Sigmoid colon (tissue), 7 donors: Measurements from ENCODE around the gene BORCS6. TPM values are rescaled to one million over a fixed set of nuclear protein-coding genes. Genes with fewer than 3 reads are reported as not detected.
"Not testable (repeated sequence)": the region's sequence is repeated elsewhere in the genome, so short reads cannot be mapped to it uniquely, and the experiment has no call there.

Source experiments
- DNase-seq: peaks from one replicate; pipeline ENCODE4 v3.0.0-alpha.2; 2019
- H3K27ac ChIP-seq, 4 donors: fragments of 200-600 bp; sonication (generic); one replicate each; pipeline ENCODE4 v1.5.1; 2016 to 2019; ENCODE audit warnings: mild to moderate bottlenecking in 1 of 4
- H3K27me3 ChIP-seq, 3 donors: fragments of 200-600 bp; sonication (generic); one replicate each; pipeline ENCODE4 v1.5.1; 2019; ENCODE audit warnings: mild to moderate bottlenecking in 1 of 3
- H3K36me3 ChIP-seq, 4 donors: fragments of 200-600 bp; sonication (generic); one replicate each; pipeline ENCODE4 v1.5.1; 2016 to 2019
- H3K4me1 ChIP-seq, 4 donors: fragments of 200-600 bp; sonication (generic); one replicate each; pipeline ENCODE4 v1.5.1; 2017 to 2019
- H3K4me3 ChIP-seq, 4 donors: fragments of 200-600 bp; sonication (generic); one replicate each; pipeline ENCODE4 v1.5.1; 2017 to 2019; ENCODE audit warnings: mild to moderate bottlenecking in 2 of 4, moderate library complexity in 1 of 4
- H3K9me3 ChIP-seq, 4 donors: fragments of 200-600 bp in 3 of 4; sonication (generic) in 3 of 4; one replicate each; pipeline versions ENCODE4 v1.5.1 to v1.6.1; 2013 to 2019
- EP300 ChIP-seq, 4 donors: sonication (generic); formaldehyde crosslinking; IDR thresholded peaks; one replicate each; pipeline ENCODE4 v1.6.1; 2017; ENCODE audit warnings: antibody characterized with exemption in 4 of 4
- POLR2A ChIP-seq, 2 donors: fragments of 450-650 bp; IDR thresholded peaks; one replicate each; pipeline ENCODE4 v1.6.1; 2016; ENCODE audit warnings: antibody characterized with exemption in 2 of 2, mild to moderate bottlenecking in 2 of 2, moderate library complexity in 2 of 2
- POLR2AphosphoS5 ChIP-seq, 4 donors: sonication (generic); formaldehyde crosslinking; IDR thresholded peaks; one replicate each; pipeline ENCODE4 v1.6.1; 2017; ENCODE audit warnings: antibody characterized with exemption in 4 of 4
- WGBS, 2 donors: extraction: QIAGEN DNeasy Blood & Tissue Kit; methylation state at CpG; one replicate each; pipeline ENCODE4 v1.1.7; 2013; 5-methylcytosine and 5-hydroxymethylcytosine counted together
- intact Hi-C: fragments of 100-400 bp; cut with DNase I; formaldehyde crosslinking; loops from one replicate; pipeline ENCODE4 v1.15.1; 2023
- polyA plus RNA-seq, 3 donors: library from polyadenylated mRNA; stranded (reverse); fragments of 200-250 nt; gene quantifications; one replicate each; pipeline ENCODE4 v1.2.3, GENCODE V29; 2013
- total RNA-seq, 4 donors: library from RNA; depleted of rRNA; stranded (reverse); fragments of >200 nt; gene quantifications; one replicate each; pipeline ENCODE4 v1.1.0, GENCODE V29; 2016
- TF ChIP-seq, protein P1 (sequence below), 4 experiments: fragments of 450-650 bp in 3 of 4; fragments of 200-600 bp in 1 of 4; IDR thresholded peaks; one replicate each; pipeline ENCODE4 v1.5.1; 2016 to 2019; ENCODE audit warnings: antibody characterized with exemption in 4 of 4, mild to moderate bottlenecking in 3 of 4, moderate library complexity in 2 of 4
- donor health status: healthy with polysubstance abuse.
- donor health status: Bipolar disorder and iron deficiency.
- donor health status: healthy.

BORCS6 gene
- total and polyA plus RNA-seq, 7 donors = 7.7 to 17.7 (median 13.9) TPM

DNA sequence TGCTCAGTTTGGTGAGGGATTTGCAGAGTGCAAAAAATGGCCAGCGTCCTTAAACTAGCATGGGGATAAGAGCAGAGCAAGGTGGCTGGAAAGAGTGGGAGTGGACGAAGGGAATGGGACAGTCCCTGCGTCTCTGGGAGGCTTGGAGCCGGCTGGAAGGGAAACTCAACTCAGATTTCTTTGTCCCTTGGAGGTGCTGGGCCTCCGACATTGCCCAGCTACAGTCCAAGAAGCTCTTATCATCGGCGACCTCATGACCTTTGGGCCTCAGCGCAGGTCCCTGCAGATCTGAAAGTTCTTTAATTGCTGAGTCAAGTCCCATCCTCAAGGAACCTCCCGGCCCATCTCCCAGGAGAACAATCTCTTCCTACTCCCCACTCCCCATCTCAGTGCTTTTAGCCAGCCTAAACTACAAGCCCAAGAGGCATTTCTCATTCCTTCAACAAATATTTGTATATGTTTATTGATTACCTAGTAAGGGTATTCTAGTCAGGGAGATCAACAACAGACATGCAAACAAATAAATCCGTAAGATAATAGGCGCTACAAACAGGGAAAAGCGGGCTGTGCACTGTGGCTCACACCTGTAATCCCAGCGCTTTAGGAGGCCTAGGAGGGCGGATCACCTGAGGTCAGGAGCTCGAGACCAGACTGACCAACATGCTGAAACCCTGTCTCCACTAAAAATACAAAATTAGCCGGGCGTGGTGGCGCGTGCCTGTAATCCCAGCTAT, 12.8 kb downstream of the BORCS6 start:
- Histone ChIP-seq H3K9me3 (no peaks in the 10 kb centered on the region), H3K4me1 (peaks cover 0 to 37% (median 26%) of the 10 kb centered on the region in 4 donors), H3K36me3 (no peaks in the 10 kb centered on the region), H3K27me3 (no peaks in the 10 kb centered on the region), H3K27ac (peak overlapping the region; percentile 78 to 85 (median 84)), H3K4me3 (peak overlapping the region in 3 of 4 donors; percentile 51 to 63 (median 60))
- intact Hi-C loops = loop anchor here (5.0 kb wide), 1 partner anchor 55 kb away; the partner anchor contains the start of gene HES7
- 74 to 84% methylated on average over 19 of the region's 19 CpGs for WGBS, 2 donors
- DNase-seq = no peak
- TF ChIP-seq EP300 (IDR thresholded peaks at IDR 0.05) = no peak
- no peak for TF ChIP-seq POLR2AphosphoS5 (IDR thresholded peaks at IDR 0.05)

DNA sequence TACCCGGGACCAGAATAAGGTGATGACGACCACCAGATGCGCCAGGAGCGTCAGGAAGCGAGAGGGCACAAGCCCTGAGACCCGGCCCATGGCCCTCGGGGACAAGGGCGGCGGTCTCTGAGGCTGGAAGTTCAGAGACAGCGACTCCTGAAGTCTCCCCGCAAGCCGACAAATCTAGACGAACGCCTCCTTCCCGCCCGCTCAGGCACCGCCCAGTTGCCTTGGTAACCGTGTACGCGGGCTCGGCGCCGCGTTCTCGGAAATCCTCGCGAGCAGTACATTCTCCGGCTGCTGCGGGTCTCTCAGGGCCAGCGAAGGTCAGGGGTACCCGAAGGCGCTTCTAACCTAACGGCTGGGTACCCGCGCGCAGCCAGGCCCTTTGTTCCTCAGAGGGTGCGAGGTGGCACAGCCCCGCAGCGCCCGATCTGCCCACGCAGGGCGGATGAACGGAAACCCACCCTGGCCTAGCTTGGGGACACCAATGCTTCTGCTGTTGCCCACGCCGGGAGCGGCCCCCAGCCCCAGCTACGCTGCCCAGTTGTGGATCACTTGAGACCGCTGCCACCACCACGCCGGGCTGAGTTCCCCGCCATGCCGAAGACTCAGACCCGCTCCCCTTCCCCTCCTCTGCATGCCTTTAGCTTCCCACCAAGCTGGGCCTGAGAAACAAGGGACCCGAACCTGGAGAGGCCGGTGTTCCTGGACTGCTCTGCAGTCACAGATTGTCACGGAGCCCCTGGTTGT, 13.6 kb downstream of the BORCS6 start, which contains the start of gene TMEM107:
TMEM107 (minus strand) TSS at position 184 of the 744 bp plus-strand sequence; CDS start at position 90, 94 bp downstream.
- peak within 1 kb of the TSS; percentile 40 to 63 (median 56) for H3K4me3 ChIP-seq
- no peak for TF ChIP-seq EP300 (IDR thresholded peaks at IDR 0.05)
- peak; percentile 34 to 73 (median 61) for TF ChIP-seq POLR2AphosphoS5 (IDR thresholded peaks at IDR 0.05)
- TF ChIP-seq POLR2A (IDR thresholded peaks at IDR 0.05) = peak in 1 of 2 donors; percentile 45
- DNase-seq = peak; percentile 94
- H3K4me1 ChIP-seq = peaks cover 0 to 37% (median 26%) of the 10 kb centered on the region in 4 donors
- no peaks in the 10 kb centered on the region for H3K27me3 ChIP-seq
- WGBS, 2 donors = 2 to 3% methylated on average over 56 of the region's 56 CpGs
- intact Hi-C loops = loop anchor here (5.0 kb wide), 1 partner anchor 54 kb away; the partner anchor contains the start of gene HES7
- no peaks in the 10 kb centered on the region for H3K36me3 ChIP-seq
- peak within 1 kb of the TSS; percentile 78 to 85 (median 84) for H3K27ac ChIP-seq
- no peaks in the 10 kb centered on the region for H3K9me3 ChIP-seq

DNA sequence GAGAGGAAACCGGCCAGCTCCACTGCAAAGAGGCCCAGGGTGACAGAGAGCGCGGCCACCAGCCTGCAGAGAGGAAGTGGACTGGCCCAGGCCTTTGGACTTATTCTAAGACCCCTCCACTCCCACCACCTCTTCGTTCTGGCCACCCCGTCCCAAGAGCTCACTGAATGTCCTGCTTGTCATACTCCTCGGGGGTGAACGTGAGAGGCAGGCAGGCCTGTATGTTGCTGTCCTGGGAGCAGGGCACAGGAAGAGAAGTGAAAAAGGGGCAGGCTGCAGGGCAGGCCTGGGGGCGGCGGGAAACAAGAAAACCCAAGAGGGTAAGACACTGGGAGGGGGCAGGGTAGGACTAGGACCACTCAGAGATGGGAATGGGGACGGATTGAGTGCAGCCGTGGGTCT, 14.2 kb downstream of the BORCS6 start:
- WGBS, 2 donors = 12 to 18% methylated on average over 11 of the region's 11 CpGs
- TF ChIP-seq POLR2AphosphoS5 (IDR thresholded peaks at IDR 0.05) = no peak
- TF ChIP-seq, protein P1, sequence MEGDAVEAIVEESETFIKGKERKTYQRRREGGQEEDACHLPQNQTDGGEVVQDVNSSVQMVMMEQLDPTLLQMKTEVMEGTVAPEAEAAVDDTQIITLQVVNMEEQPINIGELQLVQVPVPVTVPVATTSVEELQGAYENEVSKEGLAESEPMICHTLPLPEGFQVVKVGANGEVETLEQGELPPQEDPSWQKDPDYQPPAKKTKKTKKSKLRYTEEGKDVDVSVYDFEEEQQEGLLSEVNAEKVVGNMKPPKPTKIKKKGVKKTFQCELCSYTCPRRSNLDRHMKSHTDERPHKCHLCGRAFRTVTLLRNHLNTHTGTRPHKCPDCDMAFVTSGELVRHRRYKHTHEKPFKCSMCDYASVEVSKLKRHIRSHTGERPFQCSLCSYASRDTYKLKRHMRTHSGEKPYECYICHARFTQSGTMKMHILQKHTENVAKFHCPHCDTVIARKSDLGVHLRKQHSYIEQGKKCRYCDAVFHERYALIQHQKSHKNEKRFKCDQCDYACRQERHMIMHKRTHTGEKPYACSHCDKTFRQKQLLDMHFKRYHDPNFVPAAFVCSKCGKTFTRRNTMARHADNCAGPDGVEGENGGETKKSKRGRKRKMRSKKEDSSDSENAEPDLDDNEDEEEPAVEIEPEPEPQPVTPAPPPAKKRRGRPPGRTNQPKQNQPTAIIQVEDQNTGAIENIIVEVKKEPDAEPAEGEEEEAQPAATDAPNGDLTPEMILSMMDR (IDR thresholded peaks at IDR 0.05) = no peak
- no peak for TF ChIP-seq POLR2A (IDR thresholded peaks at IDR 0.05)
- TF ChIP-seq EP300 (IDR thresholded peaks at IDR 0.05) = no peak
- Histone ChIP-seq H3K36me3 (no peaks in the 10 kb centered on the region), H3K4me3 (peak overlapping the region; percentile 40 to 63 (median 56)), H3K27ac (peak overlapping the region; percentile 78 to 85 (median 84)), H3K27me3 (no peaks in the 10 kb centered on the region), H3K4me1 (peaks cover 0 to 37% (median 26%) of the 10 kb centered on the region in 4 donors), H3K9me3 (no peaks in the 10 kb centered on the region)
- no peak for DNase-seq
- intact Hi-C loops = loop anchor here (5.0 kb wide), 1 partner anchor 53 kb away; the partner anchor contains the start of gene HES7

DNA sequence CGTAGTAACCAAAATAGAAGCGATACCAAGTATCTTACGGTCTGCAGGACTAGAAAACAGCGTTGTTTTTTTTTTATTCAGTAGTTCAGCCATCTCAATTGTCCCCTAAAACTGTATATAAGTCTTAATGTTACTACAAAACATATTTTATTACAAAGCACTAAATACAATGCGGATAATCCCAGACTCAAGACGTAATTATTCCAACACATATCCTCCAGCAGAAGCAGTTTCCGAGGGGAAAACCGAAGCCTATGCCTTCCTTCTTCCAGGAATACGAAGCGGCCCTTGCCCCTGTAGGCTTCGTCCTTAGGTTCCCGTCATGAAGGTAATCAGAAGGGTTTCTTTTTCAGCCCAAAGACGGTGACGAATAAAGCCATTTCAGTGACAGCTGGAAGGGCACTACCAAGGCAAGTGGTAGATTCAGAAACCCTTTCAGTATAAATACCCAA, 16.1 kb downstream of the BORCS6 start:
- TF ChIP-seq POLR2AphosphoS5 (IDR thresholded peaks at IDR 0.05) (no peak), EP300 (IDR thresholded peaks at IDR 0.05) (no peak)
- TF ChIP-seq, protein P1 (IDR thresholded peaks at IDR 0.05) = no peak
- Histone ChIP-seq H3K4me1 (peaks cover 0 to 37% (median 26%) of the 10 kb centered on the region in 4 donors), H3K27ac (peak overlapping the region; percentile 81 to 89 (median 86)), H3K27me3 (no peaks in the 10 kb centered on the region), H3K4me3 (peak overlapping the region; percentile 9 to 54 (median 43)), H3K36me3 (no peaks in the 10 kb centered on the region), H3K9me3 (no peaks in the 10 kb centered on the region)
- intact Hi-C loops = no loop called here
- no peak for DNase-seq
- 2 to 11% methylated on average over 14 of the region's 14 CpGs for WGBS, 2 donors

DNA sequence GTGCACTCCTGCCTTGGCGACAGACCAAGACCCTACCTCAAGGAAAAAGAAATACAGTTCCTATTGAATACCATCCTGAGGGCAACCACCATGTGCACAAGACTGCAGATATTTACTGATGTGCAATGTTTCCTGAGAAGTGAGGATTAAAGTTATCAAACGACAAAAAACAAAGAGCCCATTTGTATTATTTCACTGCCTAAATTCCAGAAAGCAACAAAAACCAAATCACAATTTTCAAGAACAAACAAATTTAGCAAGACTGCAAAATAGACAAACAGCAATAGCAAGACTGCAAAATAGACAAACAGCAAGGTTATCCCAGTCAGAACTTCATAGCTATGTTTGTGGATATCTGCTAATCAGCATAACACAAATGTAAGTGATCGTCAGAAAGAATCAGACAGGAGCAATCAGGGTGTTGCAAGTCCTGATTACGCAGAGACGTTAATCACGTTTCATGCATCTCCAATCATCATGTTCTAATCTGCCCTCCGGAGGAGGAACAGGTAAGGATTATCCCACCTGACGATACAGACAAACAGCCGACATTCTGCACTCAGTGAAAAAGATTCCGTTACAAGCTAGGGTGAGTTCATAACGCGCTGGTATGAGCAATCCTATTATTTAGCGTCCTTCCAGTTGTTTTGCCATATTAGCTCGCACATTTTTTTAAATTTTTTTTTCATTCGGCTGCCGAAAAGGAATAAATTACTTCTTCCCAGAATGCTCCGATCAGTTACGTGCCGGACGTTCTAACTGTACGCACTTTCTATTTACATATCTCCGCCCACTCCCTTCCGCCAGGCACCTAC, 16.7 kb downstream of the BORCS6 start:
- intact Hi-C loops = no loop called here
- no peaks in the 10 kb centered on the region for H3K9me3 ChIP-seq
- peak overlapping the region; percentile 81 to 89 (median 86) for H3K27ac ChIP-seq
- WGBS, 2 donors = 0 to 1% methylated on average over 23 of the region's 23 CpGs
- TF ChIP-seq, protein P1 (IDR thresholded peaks at IDR 0.05) = no peak
- TF ChIP-seq POLR2A (IDR thresholded peaks at IDR 0.05) = peak; percentile 99 to 100
- TF ChIP-seq EP300 (IDR thresholded peaks at IDR 0.05) = peak in 1 of 4 donors; percentile 35
- TF ChIP-seq POLR2AphosphoS5 (IDR thresholded peaks at IDR 0.05) = peak; percentile 99 to 100 (median 100)
- no peaks in the 10 kb centered on the region for H3K27me3 ChIP-seq
- H3K4me3 ChIP-seq = peak overlapping the region; percentile 15 to 54 (median 43)
- H3K36me3 ChIP-seq = no peaks in the 10 kb centered on the region
- peaks cover 0 to 37% (median 26%) of the 10 kb centered on the region in 4 donors for H3K4me1 ChIP-seq
- peak; percentile 93 for DNase-seq

DNA sequence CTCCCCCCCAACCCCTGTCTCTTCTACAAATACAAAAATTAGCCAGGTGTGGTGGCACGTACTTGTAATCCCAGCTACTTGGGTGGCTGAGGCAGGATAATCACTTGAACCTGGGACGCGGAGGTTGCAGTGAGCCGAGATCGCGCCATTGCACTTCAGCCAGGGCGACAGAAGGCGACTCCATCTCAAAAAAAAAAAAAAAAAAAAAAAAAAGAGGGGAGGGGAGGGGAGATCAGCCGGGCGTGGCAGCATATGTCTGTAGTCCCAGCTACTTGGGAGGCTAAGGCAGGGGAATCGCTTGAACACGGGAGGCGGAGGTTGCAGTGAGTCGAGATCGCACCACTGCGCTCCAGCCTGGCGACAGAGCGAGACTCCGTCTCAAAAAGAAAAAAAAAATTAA, 19.8 kb downstream of the BORCS6 start:
- WGBS, 2 donors = 88 to 90% methylated on average over 19 of the region's 19 CpGs
- H3K9me3 ChIP-seq, H3K27me3 ChIP-seq, H3K27ac ChIP-seq, DNase-seq, H3K4me3 ChIP-seq, H3K36me3 ChIP-seq, intact Hi-C loops: not testable (repeated sequence)
- peaks cover 0 to 19% (median 9%) of the 10 kb centered on the region in 4 donors for H3K4me1 ChIP-seq
